NT2/D1 (cell line): ENCODE measurements around the gene BST2.

Source experiments
- SUZ12 ChIP-seq: IDR thresholded peaks from 2 replicates; pipeline ENCODE4 v1.6.1; 2011; ENCODE audit not compliant: insufficient read length, insufficient read depth; ENCODE audit errors: extremely low read depth
- ZNF274 ChIP-seq: IDR thresholded peaks from 2 replicates; pipeline ENCODE4 v1.6.1; 2011; ENCODE audit warnings: mild to moderate bottlenecking, low read depth, low read length

GRCh38 chr19:17406046-17406886 is 836 bp upstream of the BST2 start:
- no peak for TF ChIP-seq SUZ12
- no peak for TF ChIP-seq ZNF274
